AG08396 (cell line): ENCODE data around the gene PLEKHJ1.

ENCODE experiments used
- DNase-seq: peaks from one replicate; pipeline ENCODE4 v3.0.0; 2012; ENCODE audit warnings: low spot score, mixed read lengths

Gene PLEKHJ1

GRCh38 chr19:2249010-2249866, 13.1 kb upstream of the PLEKHJ1 start, which contains the start of gene AMH:
AMH (plus strand) TSS chr19:2249323; CDS start chr19:2249333, 10 bp downstream.
- no peak for DNase-seq

GRCh38 chr19:2248136-2249009, 12.2 kb upstream of the PLEKHJ1 start:
- no peak for DNase-seq

- no peak for DNase-seq
Observed at GRCh38 chr19:2247433-2248101, 11.4 kb upstream of the PLEKHJ1 start.

- DNase-seq: peak; percentile 89
Observed at GRCh38 chr19:2246801-2247361, 10.8 kb upstream of the PLEKHJ1 start.

GRCh38 chr19:2246014-2246620, 10.0 kb upstream of the PLEKHJ1 start:
- DNase-seq: no peak

- DNase-seq: no peak
Observed at GRCh38 chr19:2245273-2245672, 9.1 kb upstream of the PLEKHJ1 start.

- DNase-seq: no peak
Observed at GRCh38 chr19:2244486-2244885, 8.4 kb upstream of the PLEKHJ1 start.

GRCh38 chr19:2244125-2244411, 7.9 kb upstream of the PLEKHJ1 start:
- no peak for DNase-seq

- DNase-seq: no peak
Observed at GRCh38 chr19:2243274-2244124, 7.4 kb upstream of the PLEKHJ1 start.

GRCh38 chr19:2242816-2243215, 6.7 kb upstream of the PLEKHJ1 start:
- no peak for DNase-seq

- DNase-seq: no peak
Observed at GRCh38 chr19:2242092-2242537, 6.0 kb upstream of the PLEKHJ1 start.

- no peak for DNase-seq
Observed at GRCh38 chr19:2240881-2241760, 5.0 kb upstream of the PLEKHJ1 start.

- DNase-seq: no peak
Observed at GRCh38 chr19:2239771-2240770, 3.9 kb upstream of the PLEKHJ1 start.

GRCh38 chr19:2239173-2239572, 3.0 kb upstream of the PLEKHJ1 start:
- DNase-seq: no peak

- DNase-seq: no peak
Observed at GRCh38 chr19:2237869-2238153, 1.7 kb upstream of the PLEKHJ1 start.

- DNase-seq: no peak
Observed at GRCh38 chr19:2237051-2237868, 1.1 kb upstream of the PLEKHJ1 start.

- DNase-seq: no peak
Observed at GRCh38 chr19:2236064-2236313, 140 bp downstream of the PLEKHJ1 start.

- DNase-seq: no peak
Observed at GRCh38 chr19:2235381-2236063, 607 bp downstream of the PLEKHJ1 start.
